ENCODE measurements around the gene CTSL.

CTSL gene

DNA sequence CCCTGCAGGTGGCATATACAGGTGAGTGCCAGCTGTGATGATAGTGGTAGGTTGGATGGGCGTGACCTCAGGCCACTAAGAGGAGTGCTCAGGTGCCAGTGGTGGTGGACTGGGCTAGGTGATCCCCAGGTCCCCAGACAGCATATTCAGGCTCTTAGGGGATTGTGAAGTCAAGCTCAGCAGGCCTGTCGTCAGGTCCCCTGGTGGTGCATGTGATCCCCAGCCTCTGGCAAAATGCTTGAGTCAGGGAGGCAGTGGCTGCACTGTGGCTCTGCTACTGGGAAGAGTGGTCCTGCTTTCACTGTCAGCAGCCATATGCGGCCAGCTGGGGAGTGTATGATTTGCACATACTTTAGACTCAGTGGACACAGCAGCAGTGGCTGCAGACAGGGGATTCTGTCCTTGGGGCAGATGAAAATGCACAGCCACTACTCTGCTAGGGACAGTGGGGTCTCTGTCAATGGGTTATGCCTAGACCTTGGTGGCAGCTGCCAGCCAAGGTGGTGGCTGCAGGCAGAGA is 31.6 kb upstream of the CTSL start:
- TF ChIP-seq, protein P1, sequence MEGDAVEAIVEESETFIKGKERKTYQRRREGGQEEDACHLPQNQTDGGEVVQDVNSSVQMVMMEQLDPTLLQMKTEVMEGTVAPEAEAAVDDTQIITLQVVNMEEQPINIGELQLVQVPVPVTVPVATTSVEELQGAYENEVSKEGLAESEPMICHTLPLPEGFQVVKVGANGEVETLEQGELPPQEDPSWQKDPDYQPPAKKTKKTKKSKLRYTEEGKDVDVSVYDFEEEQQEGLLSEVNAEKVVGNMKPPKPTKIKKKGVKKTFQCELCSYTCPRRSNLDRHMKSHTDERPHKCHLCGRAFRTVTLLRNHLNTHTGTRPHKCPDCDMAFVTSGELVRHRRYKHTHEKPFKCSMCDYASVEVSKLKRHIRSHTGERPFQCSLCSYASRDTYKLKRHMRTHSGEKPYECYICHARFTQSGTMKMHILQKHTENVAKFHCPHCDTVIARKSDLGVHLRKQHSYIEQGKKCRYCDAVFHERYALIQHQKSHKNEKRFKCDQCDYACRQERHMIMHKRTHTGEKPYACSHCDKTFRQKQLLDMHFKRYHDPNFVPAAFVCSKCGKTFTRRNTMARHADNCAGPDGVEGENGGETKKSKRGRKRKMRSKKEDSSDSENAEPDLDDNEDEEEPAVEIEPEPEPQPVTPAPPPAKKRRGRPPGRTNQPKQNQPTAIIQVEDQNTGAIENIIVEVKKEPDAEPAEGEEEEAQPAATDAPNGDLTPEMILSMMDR (IDR thresholded peaks at IDR 0.05): no peak

- TF ChIP-seq, protein P1 (IDR thresholded peaks at IDR 0.05): no peak
Observed at GRCh38 chr9:87695523-87695922, 30.4 kb upstream of the CTSL start.

DNA sequence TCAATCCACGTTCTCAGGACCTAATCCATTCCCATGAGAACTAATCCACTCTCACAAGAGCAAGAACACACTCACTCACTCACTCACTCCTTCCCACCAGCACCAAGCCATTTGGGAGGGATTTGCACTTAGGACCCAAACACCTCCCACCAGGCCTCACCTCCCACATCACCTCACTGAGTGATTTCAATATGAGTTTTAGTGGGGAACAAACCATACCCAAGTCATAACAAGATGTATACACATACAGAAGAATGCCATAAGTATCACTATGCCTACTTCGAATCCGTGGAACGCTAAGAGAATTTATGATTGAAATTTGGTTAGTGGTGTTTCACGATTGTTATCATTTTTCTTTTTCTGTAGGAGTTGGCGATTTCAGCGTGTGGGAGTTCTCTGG is 29.3 kb upstream of the CTSL start:
- TF ChIP-seq, protein P1 (IDR thresholded peaks at IDR 0.05): no peak

GRCh38 chr9:87698069-87698809 is 27.7 kb upstream of the CTSL start:
- TF ChIP-seq, protein P1 (IDR thresholded peaks at IDR 0.05): no peak

DNA sequence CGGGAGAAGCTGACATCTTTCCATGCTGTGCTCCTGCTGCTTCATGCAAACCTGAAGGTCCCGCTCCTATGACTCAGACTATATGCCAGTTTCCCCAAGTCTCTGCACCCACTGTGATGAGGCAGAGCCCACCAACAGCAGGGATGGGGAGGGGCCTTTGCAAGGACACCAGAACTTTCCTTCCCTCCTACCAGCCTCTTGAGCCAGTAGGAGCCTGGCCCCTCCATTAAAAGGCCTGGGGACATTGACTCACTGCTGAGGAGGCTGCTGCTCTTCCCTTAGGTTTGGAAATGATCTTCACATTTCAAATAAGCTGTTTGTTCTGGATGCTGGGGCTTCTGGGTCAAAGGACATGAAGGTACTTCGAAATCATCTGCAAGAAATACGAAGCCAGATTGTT is 26.1 kb upstream of the CTSL start:
- TF ChIP-seq, protein P1 (IDR thresholded peaks at IDR 0.05): no peak

GRCh38 chr9:87701491-87701890 is 24.4 kb upstream of the CTSL start:
- TF ChIP-seq, protein P1 (IDR thresholded peaks at IDR 0.05): no peak

- TF ChIP-seq, protein P1 (IDR thresholded peaks at IDR 0.05): no peak
Observed at GRCh38 chr9:87701931-87702421, 23.9 kb upstream of the CTSL start.

All from LNCAP (cell line).